M059J (cell line): ENCODE data around the gene TMEM229B. TPM values are rescaled to one million over a fixed set of nuclear protein-coding genes. Genes with fewer than 3 reads are reported as not detected.

ENCODE experiments used
- DNase-seq: peaks from one replicate; pipeline ENCODE4 v3.0.0-alpha.2; 2012; ENCODE audit warnings: low read depth
- total RNA-seq: library from RNA; depleted of rRNA; stranded (reverse); fragments of >200 nt; shearing (Covaris generic); gene quantifications from 2 replicates; pipeline ENCODE4 v1.2.3, GENCODE V29; 2014

TMEM229B gene
- total RNA-seq, 1 experiment from 2014 or later = 21.5 TPM

GRCh38 chr14:67515386-67516079, 27.0 kb upstream of the TMEM229B start:
- peak; percentile 14 for DNase-seq

GRCh38 chr14:67514650-67515385, 26.3 kb upstream of the TMEM229B start:
- DNase-seq = peak; percentile 64

- peak; percentile 15 for DNase-seq
These were observed 25.7 kb upstream of the TMEM229B start for GRCh38 chr14:67514203-67514607.

- peak; percentile 32 for DNase-seq
These were observed 25.1 kb upstream of the TMEM229B start for GRCh38 chr14:67513631-67514108.

GRCh38 chr14:67512463-67513310, 24.2 kb upstream of the TMEM229B start:
- DNase-seq = no peak

GRCh38 chr14:67510836-67511235, 22.3 kb upstream of the TMEM229B start:
- DNase-seq = peak; percentile 79

- peak; percentile 51 for DNase-seq
These were observed 21.6 kb upstream of the TMEM229B start for GRCh38 chr14:67510121-67510520.

GRCh38 chr14:67508956-67509355, 20.4 kb upstream of the TMEM229B start:
- no peak for DNase-seq

GRCh38 chr14:67505254-67505653, 16.7 kb upstream of the TMEM229B start:
- DNase-seq = no peak

GRCh38 chr14:67503331-67503730, 14.8 kb upstream of the TMEM229B start:
- no peak for DNase-seq

GRCh38 chr14:67502867-67503266, 14.3 kb upstream of the TMEM229B start:
- DNase-seq = no peak

- no peak for DNase-seq
These were observed 13.1 kb upstream of the TMEM229B start for GRCh38 chr14:67501670-67502069.

- DNase-seq = no peak
These were observed 12.5 kb upstream of the TMEM229B start for GRCh38 chr14:67500981-67501380.

GRCh38 chr14:67497716-67498115, 9.2 kb upstream of the TMEM229B start:
- no peak for DNase-seq

- DNase-seq = no peak
These were observed 8.7 kb upstream of the TMEM229B start for GRCh38 chr14:67497216-67497615.

- DNase-seq = no peak
These were observed 7.3 kb upstream of the TMEM229B start for GRCh38 chr14:67495827-67496226.

- no peak for DNase-seq
These were observed 4.7 kb upstream of the TMEM229B start for GRCh38 chr14:67493092-67493717.

GRCh38 chr14:67492538-67492937, 4.0 kb upstream of the TMEM229B start:
- DNase-seq = no peak

GRCh38 chr14:67491741-67492507, 3.4 kb upstream of the TMEM229B start:
- DNase-seq = no peak

- no peak for DNase-seq
These were observed 2.8 kb upstream of the TMEM229B start for GRCh38 chr14:67491285-67491684.

GRCh38 chr14:67490196-67490595, 1.7 kb upstream of the TMEM229B start:
- no peak for DNase-seq
